Suprapubic skin (tissue), 4 donors: ENCODE measurements around the gene DDX28. TPM values are rescaled to one million over a fixed set of nuclear protein-coding genes. Genes with fewer than 3 reads are reported as not detected.
"Not testable (repeated sequence)": the region's sequence is repeated elsewhere in the genome, so short reads cannot be mapped to it uniquely, and the experiment has no call there.

Experiments
- DNase-seq, 2 donors: peaks; one replicate each; pipeline ENCODE4 v3.0.0-alpha.2; 2019; ENCODE audit warnings: low spot score in 2 of 2
- H3K27ac ChIP-seq: fragments of 200-600 bp; sonication (generic); one replicate; pipeline ENCODE4 v1.5.1; 2019
- H3K27me3 ChIP-seq: fragments of 200-600 bp; sonication (generic); one replicate; pipeline ENCODE4 v1.5.1; 2019
- H3K36me3 ChIP-seq: fragments of 200-600 bp; sonication (generic); one replicate; pipeline ENCODE4 v1.5.1; 2019
- H3K4me1 ChIP-seq: fragments of 200-600 bp; sonication (generic); one replicate; pipeline ENCODE4 v1.5.1; 2019
- H3K4me3 ChIP-seq: fragments of 200-600 bp; sonication (generic); one replicate; pipeline ENCODE4 v1.5.1; 2019; ENCODE audit warnings: mild to moderate bottlenecking
- H3K9me3 ChIP-seq: fragments of 200-600 bp; sonication (generic); one replicate; pipeline ENCODE4 v1.5.1; 2019
- EP300 ChIP-seq: sonication (generic); formaldehyde crosslinking; IDR thresholded peaks from one replicate; pipeline ENCODE4 v1.6.1; 2017; ENCODE audit warnings: antibody characterized with exemption
- POLR2A ChIP-seq, 2 donors: fragments of 450-650 bp; IDR thresholded peaks; one replicate each; pipeline ENCODE4 v1.6.1; 2017; ENCODE audit warnings: antibody characterized with exemption in 2 of 2, mild to moderate bottlenecking in 2 of 2, moderate library complexity in 2 of 2
- POLR2AphosphoS5 ChIP-seq, 3 donors: sonication (generic); formaldehyde crosslinking; IDR thresholded peaks; one replicate each; pipeline ENCODE4 v1.6.1; 2017; ENCODE audit warnings: antibody characterized with exemption in 3 of 3
- WGBS: methylation state at CpG from one replicate; pipeline ENCODE4 v1.1.5; 2018; 5-methylcytosine and 5-hydroxymethylcytosine counted together
- total RNA-seq, 4 donors: library from RNA; depleted of rRNA; stranded (reverse); fragments of >200 nt; gene quantifications; one replicate each; pipeline ENCODE4 v1.1.0, GENCODE V29; 2016
- TF ChIP-seq, protein P1 (sequence below), 2 donors: fragments of 200-600 bp in 1 of 2; fragments of 450-650 bp in 1 of 2; sonication (generic) in 1 of 2; IDR thresholded peaks; one replicate each; pipeline ENCODE4 v1.5.1; 2016 to 2019; ENCODE audit warnings: antibody characterized with exemption in 2 of 2, mild to moderate bottlenecking in 1 of 2, moderate library complexity in 1 of 2

The DDX28 gene
- total RNA-seq, 4 donors from 2014 or later = 9.0 to 22.5 (median 13.0) TPM

DNA sequence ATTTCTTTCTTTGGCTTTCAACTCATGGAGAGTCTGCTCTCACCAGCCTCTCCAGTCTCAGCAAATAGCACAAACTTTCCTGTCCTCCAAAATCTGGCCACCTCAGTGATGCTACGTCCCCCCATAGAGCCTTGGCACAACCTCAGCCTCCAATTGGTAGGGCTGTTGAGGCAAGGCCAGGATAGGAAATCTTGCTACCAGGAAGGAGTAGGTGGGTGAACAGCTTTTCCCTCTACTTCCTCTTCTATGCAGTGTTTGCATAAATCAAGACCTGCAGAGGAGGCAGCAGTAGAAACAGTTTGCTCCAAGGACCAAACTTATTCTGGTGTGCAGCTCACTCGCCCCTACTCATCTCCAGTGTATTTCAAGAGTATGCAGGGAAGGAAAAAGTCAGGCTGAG is 23.0 kb downstream of the DDX28 start:
- Histone ChIP-seq H3K4me1 (peaks cover 5% of the 10 kb centered on the region), H3K4me3 (no peak overlapping the region), H3K36me3 (no peaks in the 10 kb centered on the region), H3K27ac (peak overlapping the region; percentile 39), H3K9me3 (no peaks in the 10 kb centered on the region), H3K27me3 (no peaks in the 10 kb centered on the region)
- no peak for TF ChIP-seq POLR2A (IDR thresholded peaks at IDR 0.05)
- TF ChIP-seq EP300 = no peak
- no peak for DNase-seq
- 53% methylated on average over 1 of the region's 2 CpGs for WGBS

DNA sequence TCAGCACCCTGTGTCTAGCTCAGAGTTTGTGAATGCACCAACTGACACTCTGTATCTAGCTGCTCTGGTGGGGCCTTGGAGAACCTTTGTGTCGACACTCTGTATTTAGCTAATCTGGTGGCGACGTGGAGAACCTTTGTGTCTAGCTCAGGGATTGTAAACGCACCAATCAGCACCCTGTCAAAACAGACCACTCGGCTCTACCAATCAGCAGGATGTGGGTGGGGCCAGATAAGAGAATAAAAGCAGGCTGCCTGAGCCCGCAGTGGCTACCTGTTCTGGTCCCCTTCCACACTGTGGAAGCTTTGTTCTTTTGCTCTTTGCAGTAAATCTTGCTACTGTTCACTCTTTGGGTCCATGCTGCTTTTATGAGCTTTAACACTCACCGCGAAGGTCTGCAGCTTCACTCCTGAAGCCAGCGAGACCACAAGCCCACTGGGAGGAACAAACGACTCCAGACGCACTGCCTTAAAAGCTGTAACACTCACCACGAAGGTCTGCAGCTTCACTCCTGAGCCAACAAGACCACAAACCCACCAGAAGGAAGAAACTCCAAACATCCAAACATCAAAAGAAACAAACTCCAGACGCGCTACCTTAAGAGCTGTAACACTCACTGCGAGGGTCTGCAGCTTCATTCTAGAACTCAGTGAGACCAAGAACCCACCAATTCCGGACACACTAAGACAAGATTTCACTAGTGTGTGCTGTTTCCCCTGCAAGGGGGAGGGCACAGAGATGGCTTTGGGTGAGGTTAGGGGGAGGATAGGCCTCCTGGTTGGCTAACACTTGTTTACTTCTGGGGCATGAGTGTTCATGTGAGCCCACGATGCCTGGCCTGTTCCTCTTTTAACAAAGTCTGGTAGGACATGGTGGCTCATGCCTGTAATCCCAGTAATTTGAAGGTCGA is 24.0 kb downstream of the DDX28 start, which contains the start of gene DPEP2:
Gene DPEP2 (minus strand): TSS at position 706 of the 910 bp plus-strand sequence. CDS start 6,272 bp downstream, outside the sequence.
- H3K27ac ChIP-seq = peak within 1 kb of the TSS; percentile 39
- not testable (repeated sequence) for H3K9me3 ChIP-seq, DNase-seq, H3K36me3 ChIP-seq, H3K4me3 ChIP-seq, H3K4me1 ChIP-seq, H3K27me3 ChIP-seq
- WGBS = 70% methylated on average over 17 of the region's 18 CpGs

DNA sequence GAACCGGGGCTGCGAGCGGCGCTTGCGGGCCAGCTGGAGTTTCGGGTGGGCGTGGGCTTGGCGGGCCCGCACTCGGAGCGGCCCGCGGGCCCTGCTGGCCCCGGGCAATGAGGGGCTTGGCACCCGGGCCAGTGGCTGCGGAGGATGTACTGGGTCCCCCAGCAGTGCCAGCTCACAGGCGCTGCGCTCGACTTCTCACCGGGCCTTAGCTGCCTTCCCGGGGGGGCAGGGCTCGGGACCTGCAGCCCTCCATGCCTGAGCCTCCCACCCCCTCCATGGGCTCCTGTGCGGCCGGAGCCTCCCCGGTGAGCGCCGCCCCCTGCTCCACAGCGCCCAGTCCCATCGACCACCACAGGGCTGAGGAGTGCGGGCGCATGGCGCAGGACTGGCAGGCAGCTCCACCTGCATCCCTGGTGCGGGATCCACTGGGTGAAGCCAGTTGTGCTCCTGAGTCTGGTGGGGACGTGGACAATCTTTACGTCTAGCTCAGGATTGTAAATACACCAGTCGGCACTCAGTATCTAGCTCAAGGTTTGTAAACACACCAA is 24.7 kb downstream of the DDX28 start:
- H3K4me1 ChIP-seq, DNase-seq, H3K27ac ChIP-seq, H3K9me3 ChIP-seq, H3K27me3 ChIP-seq, H3K36me3 ChIP-seq, H3K4me3 ChIP-seq: not testable (repeated sequence)
- 100% methylated on average over 1 of the region's 36 CpGs for WGBS

DNA sequence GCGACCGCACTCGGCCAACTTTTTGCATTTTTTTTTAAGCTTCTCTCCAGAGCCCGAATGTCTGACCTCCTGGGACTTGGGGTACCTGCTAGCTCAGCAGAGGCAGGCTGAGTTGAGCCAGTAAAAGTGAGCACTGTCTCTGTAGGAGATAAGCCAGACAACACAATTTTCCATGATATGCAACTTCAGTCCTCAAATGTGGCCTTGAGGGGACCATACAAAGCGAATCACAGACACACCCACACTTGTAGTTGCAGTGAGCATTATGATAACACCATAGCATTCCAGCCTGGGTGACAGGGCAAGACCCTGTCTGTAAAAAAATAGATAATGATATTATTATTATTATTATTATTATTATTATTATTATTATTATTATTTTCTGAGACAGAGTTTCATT is 26.4 kb downstream of the DDX28 start:
- TF ChIP-seq, protein P1, sequence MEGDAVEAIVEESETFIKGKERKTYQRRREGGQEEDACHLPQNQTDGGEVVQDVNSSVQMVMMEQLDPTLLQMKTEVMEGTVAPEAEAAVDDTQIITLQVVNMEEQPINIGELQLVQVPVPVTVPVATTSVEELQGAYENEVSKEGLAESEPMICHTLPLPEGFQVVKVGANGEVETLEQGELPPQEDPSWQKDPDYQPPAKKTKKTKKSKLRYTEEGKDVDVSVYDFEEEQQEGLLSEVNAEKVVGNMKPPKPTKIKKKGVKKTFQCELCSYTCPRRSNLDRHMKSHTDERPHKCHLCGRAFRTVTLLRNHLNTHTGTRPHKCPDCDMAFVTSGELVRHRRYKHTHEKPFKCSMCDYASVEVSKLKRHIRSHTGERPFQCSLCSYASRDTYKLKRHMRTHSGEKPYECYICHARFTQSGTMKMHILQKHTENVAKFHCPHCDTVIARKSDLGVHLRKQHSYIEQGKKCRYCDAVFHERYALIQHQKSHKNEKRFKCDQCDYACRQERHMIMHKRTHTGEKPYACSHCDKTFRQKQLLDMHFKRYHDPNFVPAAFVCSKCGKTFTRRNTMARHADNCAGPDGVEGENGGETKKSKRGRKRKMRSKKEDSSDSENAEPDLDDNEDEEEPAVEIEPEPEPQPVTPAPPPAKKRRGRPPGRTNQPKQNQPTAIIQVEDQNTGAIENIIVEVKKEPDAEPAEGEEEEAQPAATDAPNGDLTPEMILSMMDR (IDR thresholded peaks at IDR 0.05) = no peak
- TF ChIP-seq POLR2AphosphoS5 (IDR thresholded peaks at IDR 0.05) (no peak), POLR2A (IDR thresholded peaks at IDR 0.05) (no peak), EP300 (no peak)
- Histone ChIP-seq H3K4me1 (peaks cover 15% of the 10 kb centered on the region), H3K27ac (no peak overlapping the region), H3K4me3 (no peak overlapping the region), H3K27me3 (no peaks in the 10 kb centered on the region), H3K36me3 (no peaks in the 10 kb centered on the region), H3K9me3 (no peaks in the 10 kb centered on the region)
- no peak for DNase-seq
- WGBS = 96% methylated on average over 5 of the region's 5 CpGs

DNA sequence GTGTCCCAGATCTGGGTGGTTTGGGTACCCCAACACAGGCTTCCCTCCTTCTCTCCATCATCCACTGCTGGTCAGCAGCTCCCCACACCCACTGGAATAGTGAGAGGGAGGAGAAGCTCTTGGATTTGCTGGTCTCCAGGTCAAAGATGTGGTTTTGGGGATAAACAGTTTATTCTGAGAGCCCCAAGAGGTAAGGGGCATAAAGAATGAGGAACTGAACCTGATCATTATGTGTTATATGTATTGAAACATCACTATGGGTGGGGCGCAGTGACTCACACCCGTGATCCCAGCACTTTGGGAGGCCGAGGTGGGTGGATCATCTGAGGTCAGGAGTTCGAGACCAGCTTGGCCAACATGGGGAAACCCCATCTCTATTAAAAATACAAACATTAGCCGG is 27.6 kb downstream of the DDX28 start:
- 77% methylated on average over 5 of the region's 5 CpGs for WGBS
- DNase-seq = no peak
- Histone ChIP-seq H3K27ac (no peak overlapping the region), H3K36me3 (no peaks in the 10 kb centered on the region), H3K4me1 (peaks cover 15% of the 10 kb centered on the region), H3K27me3 (no peaks in the 10 kb centered on the region), H3K9me3 (no peaks in the 10 kb centered on the region), H3K4me3 (no peak overlapping the region)
- TF ChIP-seq POLR2AphosphoS5 (IDR thresholded peaks at IDR 0.05) = no peak
- TF ChIP-seq EP300 = no peak
- TF ChIP-seq, protein P1 (IDR thresholded peaks at IDR 0.05) = no peak
- no peak for TF ChIP-seq POLR2A (IDR thresholded peaks at IDR 0.05)

DNA sequence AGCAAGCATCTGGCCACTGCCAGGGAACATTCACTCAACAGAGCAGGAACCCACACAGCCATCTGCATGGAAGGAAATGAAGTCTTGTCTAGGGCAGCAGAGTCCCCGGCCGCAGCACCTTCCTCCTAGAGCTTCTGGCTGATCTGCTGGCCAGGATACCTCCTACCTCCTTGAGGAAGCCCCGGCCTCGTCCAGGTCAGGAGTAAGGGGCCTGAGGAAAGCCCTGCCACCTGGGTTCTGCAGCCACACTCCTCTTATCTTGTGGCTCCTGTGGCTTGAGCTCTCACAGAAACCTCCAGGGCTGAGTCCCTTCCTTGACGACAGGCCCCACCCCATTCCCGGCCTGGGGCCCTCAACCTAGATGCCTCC is 29.0 kb downstream of the DDX28 start:
- H3K4me3 ChIP-seq, DNase-seq, H3K36me3 ChIP-seq, H3K9me3 ChIP-seq, H3K27me3 ChIP-seq: not testable (repeated sequence)
- WGBS = 90% methylated on average over 2 of the region's 6 CpGs
- Histone ChIP-seq H3K27ac (peak overlapping the region; percentile 4), H3K4me1 (peaks cover 15% of the 10 kb centered on the region)

DNA sequence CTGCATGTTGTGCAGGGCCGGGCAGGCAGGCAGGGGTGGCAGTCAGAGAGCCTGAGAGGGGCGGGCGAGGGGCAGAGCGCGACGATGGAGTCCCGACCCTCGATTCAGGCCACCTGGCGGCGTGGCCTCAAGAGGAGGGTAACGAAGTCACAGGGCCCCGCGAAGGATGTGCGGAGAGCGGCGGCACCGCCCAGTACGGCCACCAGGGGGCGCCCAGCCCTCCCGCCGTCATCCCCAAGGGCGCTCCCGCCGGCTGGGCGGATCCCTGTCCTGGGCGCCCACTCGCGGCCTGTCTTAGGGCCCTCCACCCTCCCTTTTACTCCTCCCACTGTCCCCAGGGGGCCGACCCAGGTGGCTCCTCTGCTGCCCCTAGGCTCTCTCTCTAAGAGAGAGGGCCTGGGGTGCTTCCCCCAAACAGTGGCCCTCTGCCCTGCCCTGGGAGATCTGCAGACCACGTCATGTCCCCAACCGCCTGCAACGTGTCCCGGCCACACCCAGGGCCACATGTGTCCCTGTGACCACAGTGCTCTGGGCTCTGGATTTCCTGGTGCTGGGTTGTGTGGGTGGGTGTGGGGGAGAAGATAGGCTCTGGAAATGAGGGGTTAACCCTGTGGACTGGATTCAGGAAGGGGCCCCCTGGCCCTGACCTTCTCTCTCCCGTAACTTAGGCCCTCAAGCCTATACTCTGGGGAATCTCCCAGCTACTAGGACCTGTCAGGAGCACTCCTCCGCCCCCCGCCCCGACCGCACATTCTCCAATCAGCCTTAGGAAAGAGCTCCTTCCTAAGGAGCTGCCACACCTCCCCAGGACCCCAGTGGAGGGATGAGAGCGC is 29.6 kb downstream of the DDX28 start:
- peak; percentile 85 to 88 for DNase-seq
- H3K4me1 ChIP-seq = peaks cover 15% of the 10 kb centered on the region
- TF ChIP-seq, protein P1 (IDR thresholded peaks at IDR 0.05) = peak; percentile 96 to 99
- TF ChIP-seq POLR2A (IDR thresholded peaks at IDR 0.05) = no peak
- WGBS = 27% methylated on average over 12 of the region's 39 CpGs
- H3K9me3 ChIP-seq = no peaks in the 10 kb centered on the region
- peak overlapping the region; percentile 4 for H3K27ac ChIP-seq
- H3K4me3 ChIP-seq = peak overlapping the region; percentile 39
- H3K36me3 ChIP-seq = no peaks in the 10 kb centered on the region
- H3K27me3 ChIP-seq = no peaks in the 10 kb centered on the region
